Ovary (tissue), 3 donors: Measurements from ENCODE around the gene ARFIP2.

Experiments used
- POLR2A ChIP-seq: fragments of 450-650 bp; IDR thresholded peaks from one replicate; pipeline ENCODE4 v1.6.1; 2017; ENCODE audit warnings: antibody characterized with exemption, mild to moderate bottlenecking, moderate library complexity
- TF ChIP-seq, protein P1 (sequence below), 3 donors: fragments of 450-650 bp in 2 of 3; fragments of 200-600 bp in 1 of 3; IDR thresholded peaks; one replicate each; pipeline versions ENCODE4 v1.5.1 to v1.8.0; 2016 to 2022; ENCODE audit warnings: antibody characterized with exemption in 3 of 3, mild to moderate bottlenecking in 1 of 3
- donor health status: DM: no; HTN: no; CAD: no.

GRCh38 chr11:6485661-6486060 is 4.5 kb upstream of the ARFIP2 start:
- TF ChIP-seq, protein P1, sequence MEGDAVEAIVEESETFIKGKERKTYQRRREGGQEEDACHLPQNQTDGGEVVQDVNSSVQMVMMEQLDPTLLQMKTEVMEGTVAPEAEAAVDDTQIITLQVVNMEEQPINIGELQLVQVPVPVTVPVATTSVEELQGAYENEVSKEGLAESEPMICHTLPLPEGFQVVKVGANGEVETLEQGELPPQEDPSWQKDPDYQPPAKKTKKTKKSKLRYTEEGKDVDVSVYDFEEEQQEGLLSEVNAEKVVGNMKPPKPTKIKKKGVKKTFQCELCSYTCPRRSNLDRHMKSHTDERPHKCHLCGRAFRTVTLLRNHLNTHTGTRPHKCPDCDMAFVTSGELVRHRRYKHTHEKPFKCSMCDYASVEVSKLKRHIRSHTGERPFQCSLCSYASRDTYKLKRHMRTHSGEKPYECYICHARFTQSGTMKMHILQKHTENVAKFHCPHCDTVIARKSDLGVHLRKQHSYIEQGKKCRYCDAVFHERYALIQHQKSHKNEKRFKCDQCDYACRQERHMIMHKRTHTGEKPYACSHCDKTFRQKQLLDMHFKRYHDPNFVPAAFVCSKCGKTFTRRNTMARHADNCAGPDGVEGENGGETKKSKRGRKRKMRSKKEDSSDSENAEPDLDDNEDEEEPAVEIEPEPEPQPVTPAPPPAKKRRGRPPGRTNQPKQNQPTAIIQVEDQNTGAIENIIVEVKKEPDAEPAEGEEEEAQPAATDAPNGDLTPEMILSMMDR (IDR thresholded peaks at IDR 0.05): no peak
- TF ChIP-seq POLR2A: no peak
